DMS 273 (cell line): Measurements from ENCODE around the gene JAKMIP1.
A peak's percentile ranks its signal among the peaks of the same experiment; 100 is the strongest.
"Not testable (repeated sequence)": the region's sequence is repeated elsewhere in the genome, so short reads cannot be mapped to it uniquely, and the experiment has no call there.

Source experiments
- DNase-seq: peaks from one replicate; lab custom pipeline; 2025; ENCODE audit not compliant: unreplicated experiment; lab: John Stamatoyannopoulos, UW

JAKMIP1 gene

GRCh38 chr4:6229671-6230501, 29.5 kb upstream of the JAKMIP1 start:
- no peak for DNase-seq

DNA sequence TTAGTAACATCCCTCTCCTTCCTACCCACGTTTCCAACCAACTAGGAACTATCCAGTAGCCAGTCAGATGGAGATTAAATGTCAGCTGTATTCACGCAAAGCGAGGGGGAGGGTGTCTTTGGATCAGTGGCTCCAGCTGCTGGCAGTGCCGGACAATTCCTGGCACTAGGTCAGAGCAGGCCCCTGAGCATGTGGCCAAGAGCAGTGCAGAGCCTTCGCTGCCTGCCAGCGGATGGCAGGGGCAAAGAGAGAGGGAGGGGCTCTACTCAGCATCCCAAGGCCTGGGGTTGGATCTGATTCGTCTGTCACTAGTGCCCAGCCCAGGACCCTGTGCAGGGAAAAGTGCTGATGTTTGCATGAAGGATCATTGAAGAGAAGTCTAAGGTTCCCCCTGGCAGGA, 28.7 kb upstream of the JAKMIP1 start:
- peak; percentile 51 for DNase-seq

GRCh38 chr4:6228158-6229067, 28.1 kb upstream of the JAKMIP1 start:
- no peak for DNase-seq

GRCh38 chr4:6227412-6228157, 27.2 kb upstream of the JAKMIP1 start:
- no peak for DNase-seq

DNA sequence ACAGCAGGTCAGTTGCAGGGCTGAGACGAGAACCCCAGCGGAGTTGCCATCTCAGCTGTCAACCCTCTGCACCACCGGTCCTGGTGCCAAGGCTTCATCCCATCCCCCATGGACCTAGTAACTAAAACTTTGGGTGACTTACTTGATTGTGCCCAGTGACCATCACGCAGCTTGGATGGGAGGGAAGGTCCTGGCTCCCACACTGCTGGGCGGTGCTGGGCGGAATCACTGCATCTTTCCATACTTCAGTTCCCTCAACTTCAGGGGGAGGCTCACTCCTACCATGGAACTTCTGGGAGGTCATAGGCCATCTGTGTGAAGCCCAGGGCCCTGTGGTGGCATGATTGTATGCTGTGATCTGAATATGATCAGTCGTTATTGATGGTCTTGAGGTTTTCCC, 26.2 kb upstream of the JAKMIP1 start:
- DNase-seq = no peak

DNA sequence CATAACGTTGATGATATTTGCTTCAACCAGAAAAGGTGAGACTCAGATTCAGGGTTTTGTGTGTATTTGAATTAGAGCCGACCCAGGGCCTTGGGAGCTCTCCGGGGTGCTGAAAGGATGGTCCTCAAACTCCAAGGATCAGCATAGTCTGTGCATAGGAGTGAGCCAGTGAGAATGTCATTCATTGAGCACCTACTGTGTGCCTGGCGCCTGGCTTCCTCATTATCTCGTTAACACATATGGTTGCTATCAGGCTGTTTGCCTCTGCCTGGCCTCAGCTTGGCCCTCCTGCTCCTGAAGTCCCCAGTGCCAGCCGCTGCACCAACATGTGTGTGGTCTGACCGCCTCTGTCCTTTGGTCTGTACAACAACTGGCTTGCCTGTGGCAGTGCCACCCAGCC, 25.1 kb upstream of the JAKMIP1 start:
- DNase-seq = peak; percentile 32

- DNase-seq = no peak
Measured at GRCh38 chr4:6224735-6225134, 24.4 kb upstream of the JAKMIP1 start.

DNA sequence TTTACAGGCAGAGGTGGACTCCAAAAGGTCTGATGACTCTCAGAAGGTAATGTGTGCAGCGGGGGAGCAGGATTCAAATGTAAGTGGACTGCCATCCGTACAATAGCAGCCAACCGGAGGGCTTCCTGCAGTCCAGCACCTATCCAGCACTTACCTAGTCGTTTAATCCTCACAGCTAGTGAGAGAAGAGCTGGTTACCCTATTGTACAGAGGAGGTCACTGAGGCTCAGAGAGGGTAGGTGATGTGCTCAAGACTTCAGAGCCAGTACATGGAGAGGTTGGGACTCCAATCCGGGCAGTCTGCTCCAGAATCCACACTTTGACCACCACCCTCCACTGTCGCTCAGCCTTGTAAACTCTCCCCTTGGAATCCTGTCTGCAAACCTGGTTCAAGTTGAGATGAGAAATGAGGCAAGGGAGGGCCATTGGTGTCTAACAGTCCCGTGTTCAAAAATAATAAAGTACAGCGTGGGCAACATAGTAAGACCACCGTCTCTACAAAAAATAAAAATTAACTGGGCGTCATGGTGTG, 22.5 kb upstream of the JAKMIP1 start:
- peak; percentile 61 for DNase-seq

DNA sequence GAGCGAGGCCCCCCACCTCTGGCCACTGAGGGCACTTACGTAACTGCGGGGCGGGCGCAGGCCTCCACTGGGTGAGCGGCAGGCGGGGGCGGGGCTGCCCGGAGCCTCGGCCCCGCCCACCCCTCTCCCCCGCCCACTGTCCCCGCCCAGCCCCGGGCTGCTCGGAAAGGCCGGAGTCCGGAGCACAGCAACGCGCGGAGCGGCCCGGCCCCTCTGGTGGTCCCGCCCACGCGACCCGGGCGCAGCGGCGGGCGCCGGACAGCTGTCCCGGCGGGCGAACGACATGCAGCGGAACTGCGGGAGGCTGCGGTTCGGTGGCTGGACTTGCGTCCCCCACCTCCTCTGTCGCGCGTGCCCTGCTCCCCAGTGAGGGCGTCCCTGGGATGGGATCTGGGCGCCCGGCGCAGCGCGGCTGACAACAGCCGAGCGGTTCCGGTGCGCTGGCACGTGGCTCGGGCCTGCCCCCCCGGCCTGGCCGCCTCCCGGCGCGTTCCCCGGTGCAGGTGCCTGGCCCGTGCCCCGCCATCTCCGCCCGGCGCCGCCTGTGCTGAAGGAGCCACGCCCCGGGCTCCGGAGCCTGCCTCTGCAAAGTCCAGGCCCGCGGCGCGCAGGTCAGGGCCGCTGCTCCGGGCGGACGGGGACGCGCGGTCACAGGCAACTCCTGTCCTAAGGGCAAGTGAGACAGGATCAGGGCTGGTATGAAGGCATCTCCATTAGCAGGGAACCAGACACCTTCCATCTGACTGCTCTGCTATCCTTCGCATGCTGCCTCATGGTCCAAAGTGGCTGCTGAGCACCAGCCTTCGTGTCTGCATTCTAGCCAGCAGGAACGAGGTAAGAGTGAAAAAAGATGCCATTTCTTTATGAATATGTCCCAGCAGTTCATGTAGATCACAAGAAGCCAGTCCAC, 21.8 kb upstream of the JAKMIP1 start:
- peak; percentile 87 for DNase-seq

- peak; percentile 57 for DNase-seq
Measured at GRCh38 chr4:6221301-6221850, 21.0 kb upstream of the JAKMIP1 start.

DNA sequence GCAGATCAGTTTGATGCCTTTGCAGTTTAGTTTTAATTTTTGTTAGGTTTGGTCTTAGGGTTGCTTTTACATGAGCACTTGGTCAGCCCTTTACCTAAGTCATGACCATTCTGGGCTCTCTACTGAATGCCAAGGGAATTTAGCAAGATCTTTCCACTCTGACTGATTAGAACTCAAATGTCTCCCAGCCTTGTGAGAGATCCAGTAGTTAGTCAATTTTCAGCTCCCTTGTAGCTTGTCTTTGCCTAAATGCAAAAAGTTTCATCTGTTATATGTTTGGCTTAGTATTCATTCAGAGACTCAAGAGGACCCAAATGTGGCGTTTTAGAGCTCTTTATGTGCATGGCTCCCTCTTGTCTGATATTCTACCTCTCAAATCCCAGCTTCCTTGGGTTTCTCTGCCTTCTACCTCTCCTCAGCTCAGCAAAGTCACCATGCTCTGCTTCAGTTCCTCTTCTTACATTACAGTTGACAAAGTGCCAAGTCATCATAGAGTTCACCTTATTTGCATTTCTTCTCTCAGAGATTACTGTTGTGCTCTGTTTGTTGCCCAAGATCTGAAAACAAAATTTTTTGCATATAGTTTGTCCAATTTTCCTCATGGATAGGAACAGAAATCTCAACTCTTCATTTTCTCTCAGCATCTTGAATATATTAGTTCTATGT, 17.5 kb upstream of the JAKMIP1 start:
- DNase-seq = peak; percentile 49

DNA sequence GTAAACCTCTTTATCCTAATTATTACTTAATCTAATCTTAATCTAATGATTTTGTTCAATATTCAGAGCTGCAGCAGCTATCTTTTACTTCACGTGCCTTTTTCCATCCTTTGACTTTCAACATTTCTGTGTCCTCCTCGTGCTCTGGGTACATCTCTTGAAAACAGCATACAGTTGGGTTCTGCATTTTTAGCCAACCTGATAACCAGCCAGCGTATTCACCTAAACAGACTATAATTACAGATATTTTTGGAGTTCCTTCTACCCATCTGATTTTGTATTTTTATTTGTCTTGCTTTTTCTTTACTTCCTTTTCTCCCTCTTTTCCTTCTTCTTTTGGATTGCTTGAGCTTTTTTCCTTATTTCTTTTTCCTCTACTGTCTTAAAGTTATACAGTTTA, 16.2 kb upstream of the JAKMIP1 start:
- no peak for DNase-seq

DNA sequence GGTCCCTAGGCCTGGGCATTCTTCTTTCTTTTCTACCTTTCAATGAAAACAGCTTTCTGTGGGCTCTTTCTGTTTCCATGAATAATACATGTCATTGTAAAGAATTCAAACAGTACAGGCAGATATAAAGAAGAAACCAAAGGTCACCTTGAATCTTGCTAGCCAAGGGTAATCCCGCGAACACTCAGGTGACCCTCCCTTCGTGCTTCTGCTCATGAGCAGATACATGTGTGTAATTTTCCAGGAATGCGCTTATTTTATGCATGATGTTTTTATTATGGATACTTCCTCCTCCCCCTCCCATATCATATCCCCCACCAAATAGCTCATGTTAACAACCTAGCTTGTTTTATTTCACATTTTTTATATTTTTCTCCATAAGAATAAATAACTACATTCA, 9.6 kb upstream of the JAKMIP1 start:
- DNase-seq = no peak

- DNase-seq = not testable (repeated sequence)
Measured at GRCh38 chr4:6209291-6209690, 8.9 kb upstream of the JAKMIP1 start.

GRCh38 chr4:6208416-6208815, 8.1 kb upstream of the JAKMIP1 start:
- DNase-seq = no peak

- DNase-seq = no peak
Measured at GRCh38 chr4:6207602-6208001, 7.3 kb upstream of the JAKMIP1 start.

DNA sequence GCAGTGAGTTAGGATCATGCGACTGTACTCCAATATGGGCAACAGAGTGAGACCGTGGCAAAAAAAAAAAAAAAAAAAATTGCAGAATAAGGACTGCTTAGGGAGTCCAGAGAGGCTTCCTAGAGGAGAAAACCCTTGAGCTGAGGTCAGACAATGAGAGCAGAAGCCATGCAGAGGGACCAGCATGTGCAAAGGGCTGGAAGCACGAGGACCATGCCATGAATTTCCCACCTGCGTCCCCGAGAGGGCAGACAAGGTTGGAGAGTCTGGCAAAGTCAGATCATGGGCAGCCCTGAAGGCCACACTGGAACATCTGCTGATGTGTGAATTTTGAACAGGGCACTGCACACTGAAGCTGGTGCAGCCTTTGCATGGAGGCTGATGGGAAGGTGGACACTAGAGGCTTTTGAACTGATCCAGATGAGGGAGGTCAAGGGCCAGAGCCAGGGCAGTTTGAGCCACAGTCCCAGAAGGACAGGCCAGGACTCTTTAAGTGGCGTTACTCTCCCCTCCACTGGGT, 6.5 kb upstream of the JAKMIP1 start:
- DNase-seq = no peak

DNA sequence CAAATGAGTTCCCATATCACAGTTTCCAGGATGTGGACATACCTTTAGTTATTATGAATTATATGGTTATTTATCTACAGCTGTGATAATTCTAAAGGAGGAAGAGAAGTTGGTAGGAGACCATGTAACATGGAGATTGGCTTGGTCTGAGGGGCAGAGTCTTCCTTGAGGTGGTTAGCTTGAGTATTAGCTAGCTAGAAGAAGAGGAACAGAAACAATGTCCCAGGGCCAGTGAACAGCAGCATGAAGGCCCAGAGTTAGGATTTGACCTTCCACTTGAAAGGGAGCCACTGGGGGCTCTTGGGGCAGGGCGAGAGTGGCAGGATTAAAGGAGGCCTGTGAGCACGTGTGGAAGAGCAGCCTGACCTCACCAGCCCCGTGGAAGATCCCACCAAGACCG, 5.6 kb upstream of the JAKMIP1 start:
- DNase-seq = no peak

DNA sequence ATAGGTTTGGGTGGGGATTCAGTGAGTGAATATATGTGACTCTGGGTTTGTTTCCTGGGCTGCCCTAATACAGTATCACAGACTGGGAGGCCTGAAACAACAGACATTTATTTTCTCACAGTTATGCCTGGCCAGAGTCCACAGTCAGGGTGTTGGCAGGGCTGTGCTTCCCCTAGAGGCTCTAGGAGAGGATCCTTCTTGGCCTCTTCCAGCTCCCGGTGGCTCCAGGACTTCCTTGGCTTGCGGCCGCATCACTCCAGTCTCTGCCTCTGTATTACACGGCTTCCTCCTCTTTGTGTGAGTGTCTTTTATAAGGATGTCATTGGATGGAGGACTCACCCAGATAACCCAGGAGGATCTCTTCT, 5.2 kb upstream of the JAKMIP1 start:
- no peak for DNase-seq
